GM19035 (cell line): ENCODE data around the gene UBXN2A.
A peak's percentile ranks its signal among the peaks of the same experiment; 100 is the strongest.

ENCODE experiments used
- ATAC-seq: cut with Tn5 transposase; IDR thresholded peaks from one replicate; pipeline ENCODE4 v1.9.1; 2021; ENCODE audit not compliant: unreplicated experiment

The UBXN2A gene, protein sequence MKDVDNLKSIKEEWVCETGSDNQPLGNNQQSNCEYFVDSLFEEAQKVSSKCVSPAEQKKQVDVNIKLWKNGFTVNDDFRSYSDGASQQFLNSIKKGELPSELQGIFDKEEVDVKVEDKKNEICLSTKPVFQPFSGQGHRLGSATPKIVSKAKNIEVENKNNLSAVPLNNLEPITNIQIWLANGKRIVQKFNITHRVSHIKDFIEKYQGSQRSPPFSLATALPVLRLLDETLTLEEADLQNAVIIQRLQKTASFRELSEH

DNA sequence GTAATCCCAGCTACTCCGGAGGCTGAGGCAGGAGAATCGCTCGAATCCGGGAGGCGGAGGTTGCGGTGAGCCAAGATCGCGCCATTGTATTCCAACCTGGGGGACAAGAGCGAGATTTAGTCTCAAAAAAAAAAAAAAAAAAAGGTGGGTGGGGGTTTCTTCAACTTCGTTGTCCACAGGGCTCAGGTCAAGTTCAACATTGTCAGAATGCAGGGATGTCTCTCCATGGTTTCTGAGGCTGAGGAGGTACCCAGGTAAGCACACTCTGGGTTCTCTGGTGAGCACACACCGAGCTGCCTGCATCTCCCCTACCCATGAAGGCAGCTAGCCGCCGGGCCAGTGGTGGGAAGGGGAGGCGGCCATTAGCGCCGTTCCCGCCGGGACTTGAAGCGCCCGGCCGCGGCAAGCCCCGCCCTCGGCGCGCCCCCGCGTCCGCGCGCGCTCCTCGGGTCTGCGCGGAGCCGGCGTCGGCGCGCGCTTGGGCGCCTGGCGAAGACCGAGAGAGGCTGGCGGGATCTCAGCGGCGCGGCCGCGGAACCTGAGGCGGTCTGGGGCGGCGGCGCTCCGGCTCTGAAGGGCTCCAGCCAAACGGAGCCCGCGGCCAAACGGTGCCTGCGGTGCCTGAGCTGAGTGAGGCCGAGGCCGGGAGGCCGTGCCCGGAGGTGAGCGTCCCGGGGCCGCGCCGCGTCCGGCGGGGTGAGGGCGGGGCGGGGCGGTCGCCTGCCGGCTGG lies at the start of gene UBXN2A:
UBXN2A (plus strand) TSS at position 477 of the 731 bp plus-strand sequence. CDS start 17,852 bp downstream, outside the sequence.
- ATAC-seq = peak; percentile 83

- ATAC-seq = no peak
Measured at GRCh38 chr2:23900133-23900532, 40.1 kb upstream of the UBXN2A start.

DNA sequence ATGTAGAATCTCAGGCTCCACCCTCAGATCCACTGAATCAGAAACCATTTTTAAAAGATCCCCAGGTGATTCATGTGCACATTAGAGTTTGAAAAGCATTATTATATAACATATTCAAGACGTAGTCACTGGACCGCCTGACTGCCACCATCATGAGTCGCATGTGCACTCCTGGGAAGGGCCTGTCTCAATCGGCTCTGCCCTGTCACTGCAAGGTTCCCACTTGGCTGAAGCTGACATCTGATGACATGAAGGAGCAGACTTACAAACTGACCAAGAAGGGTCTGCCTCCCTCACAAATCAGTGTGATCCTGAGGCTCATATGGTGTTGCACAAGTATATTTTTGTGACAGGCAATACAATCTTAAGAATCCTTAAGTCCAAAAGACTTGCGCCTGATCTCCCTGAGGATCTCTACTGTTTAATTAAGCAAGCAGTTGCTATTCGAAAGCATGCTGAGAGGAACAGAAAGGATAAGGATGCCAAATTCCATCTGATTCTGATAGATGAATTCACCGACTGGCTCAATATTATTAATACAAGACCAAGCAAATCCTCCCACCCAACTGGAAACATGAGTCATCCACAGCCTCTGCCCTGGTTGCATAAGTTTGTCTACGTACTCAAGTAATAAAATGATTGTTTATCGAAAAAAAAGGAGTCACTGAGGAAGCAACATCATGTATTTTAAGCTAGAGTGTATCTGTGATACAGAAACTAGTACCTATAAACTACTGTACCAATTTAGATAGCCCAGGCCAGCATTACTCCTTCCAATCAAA lies 39.5 kb upstream of the UBXN2A start:
- ATAC-seq = no peak

GRCh38 chr2:23901966-23902846 lies 38.1 kb upstream of the UBXN2A start:
- ATAC-seq = no peak

DNA sequence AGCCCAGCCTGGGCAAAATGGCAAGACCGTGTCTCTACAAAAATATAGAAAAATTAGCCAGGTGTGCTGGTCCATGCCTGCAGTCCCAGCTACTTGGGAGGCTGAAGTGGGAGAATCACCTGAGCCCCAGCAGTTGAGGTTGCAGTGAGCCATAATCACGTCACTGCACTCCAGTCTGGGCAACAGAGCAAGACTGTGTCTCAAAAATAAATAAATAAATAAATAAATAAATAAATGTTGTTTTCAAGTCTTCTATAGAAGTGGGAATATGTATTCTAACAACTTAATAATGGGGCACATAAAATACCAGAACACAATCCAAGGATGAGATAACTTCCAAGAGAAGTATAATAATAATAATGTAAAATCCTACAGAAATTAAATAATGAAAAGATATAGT lies 37.2 kb upstream of the UBXN2A start:
- ATAC-seq = no peak

DNA sequence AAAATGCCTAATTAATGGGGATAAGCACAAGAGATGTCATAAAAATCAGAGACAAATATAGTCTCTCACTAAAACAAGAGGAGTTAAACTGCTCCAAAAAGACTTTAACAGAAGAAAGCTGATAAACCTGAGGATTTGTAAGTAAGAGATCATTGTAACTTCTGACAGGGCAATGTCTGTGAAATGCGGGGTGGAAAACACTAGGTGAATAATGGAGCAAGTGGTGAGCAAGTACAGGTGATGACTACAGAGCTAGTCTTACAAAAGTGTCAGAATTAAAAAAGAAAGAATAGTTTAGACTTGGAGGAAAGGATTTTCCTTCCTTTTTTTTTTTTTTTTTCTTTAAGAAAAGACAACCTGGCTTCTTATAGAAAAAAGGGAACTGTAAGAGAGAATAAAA lies 36.0 kb upstream of the UBXN2A start:
- ATAC-seq = no peak

DNA sequence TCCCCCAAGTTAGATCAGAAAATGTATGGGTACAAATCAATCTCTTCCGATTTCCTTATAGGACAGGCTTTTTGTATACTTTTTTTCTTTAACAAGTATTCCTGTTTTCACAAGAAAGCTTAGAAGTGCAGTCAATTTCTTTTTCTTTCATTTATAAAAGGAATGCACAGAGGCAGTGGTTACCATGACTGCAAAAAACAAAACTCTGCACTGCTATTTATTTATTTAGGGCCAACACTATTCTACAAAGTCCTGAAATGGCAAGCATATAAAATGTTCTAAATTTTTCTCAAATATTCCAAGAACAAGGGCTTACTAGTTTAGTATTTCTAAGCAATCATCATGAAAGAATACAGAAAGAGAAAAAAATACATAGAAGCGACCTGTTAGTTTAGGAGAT lies 35.6 kb upstream of the UBXN2A start:
- ATAC-seq = no peak

GRCh38 chr2:23905155-23905554 lies 35.1 kb upstream of the UBXN2A start:
- ATAC-seq = no peak

DNA sequence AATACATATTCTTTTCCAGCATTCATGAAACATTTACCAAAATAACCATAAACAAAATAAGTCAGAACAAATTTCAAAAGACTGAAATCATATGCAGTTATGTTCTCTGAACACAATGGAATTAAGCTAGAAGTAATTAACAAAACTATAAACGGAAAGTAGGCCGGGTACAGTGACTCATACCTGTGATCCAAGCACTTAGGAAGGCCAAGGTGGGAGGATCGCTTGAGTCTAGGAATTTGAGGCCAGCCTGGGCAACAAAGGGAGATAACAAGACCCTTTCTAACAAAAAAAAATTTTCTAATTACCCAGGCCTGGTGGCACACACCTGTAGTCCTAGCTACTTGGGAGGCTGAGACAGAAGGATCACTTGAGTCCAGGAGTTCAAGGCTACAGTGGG lies 28.2 kb upstream of the UBXN2A start:
- ATAC-seq = no peak

DNA sequence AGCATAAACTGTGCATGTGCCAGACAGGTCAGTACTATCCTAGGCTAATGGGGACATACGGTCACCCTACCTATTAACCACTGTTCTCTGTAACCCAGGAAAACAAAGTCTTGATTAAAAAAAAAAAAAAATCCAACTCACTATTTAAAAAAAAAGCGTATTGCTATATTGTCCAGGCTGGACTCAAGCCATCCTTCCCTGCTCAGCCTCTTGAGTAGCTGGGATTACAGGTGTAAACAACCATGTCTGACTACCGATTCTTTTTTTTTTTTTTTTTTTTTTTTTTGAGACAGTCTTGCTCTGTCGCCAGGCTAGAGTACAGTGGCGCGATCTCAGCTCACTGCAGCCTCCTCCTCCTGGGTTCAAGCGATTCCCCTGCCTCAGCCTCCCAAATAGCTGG lies 24.9 kb upstream of the UBXN2A start:
- no peak for ATAC-seq

DNA sequence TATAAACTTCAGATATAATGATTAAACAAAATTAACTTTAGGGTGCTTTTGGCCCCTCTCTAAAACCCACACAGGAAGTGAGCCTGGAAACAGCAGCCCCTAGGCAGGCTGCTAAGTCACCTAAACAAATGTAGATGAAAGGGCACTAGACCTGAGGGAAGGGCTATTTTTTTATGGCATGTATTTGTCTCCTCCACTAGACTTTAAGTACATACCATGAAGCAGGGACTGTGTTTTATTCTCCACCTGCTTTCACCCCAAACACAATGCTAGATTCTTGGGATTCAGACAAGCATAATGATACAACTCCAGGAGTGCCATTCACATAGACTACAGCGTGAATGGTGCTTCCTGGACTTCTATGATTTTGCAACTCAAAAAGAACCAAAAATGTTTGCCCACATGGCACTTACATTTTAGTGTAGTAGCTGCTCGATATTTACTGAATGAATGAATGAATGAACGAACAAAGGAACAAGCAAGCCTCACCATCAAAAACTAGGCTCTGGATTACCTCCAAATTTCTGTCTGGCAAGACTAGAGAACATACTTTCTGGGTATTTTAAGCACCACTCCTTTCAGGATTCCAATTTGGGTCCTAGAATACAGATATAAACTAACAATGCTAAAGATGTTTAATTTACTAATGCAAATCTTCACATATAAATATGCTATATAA lies 23.4 kb upstream of the UBXN2A start:
- no peak for ATAC-seq

GRCh38 chr2:23918837-23919489 lies 21.3 kb upstream of the UBXN2A start:
- no peak for ATAC-seq

GRCh38 chr2:23924589-23925359 lies 15.5 kb upstream of the UBXN2A start:
- ATAC-seq = no peak

DNA sequence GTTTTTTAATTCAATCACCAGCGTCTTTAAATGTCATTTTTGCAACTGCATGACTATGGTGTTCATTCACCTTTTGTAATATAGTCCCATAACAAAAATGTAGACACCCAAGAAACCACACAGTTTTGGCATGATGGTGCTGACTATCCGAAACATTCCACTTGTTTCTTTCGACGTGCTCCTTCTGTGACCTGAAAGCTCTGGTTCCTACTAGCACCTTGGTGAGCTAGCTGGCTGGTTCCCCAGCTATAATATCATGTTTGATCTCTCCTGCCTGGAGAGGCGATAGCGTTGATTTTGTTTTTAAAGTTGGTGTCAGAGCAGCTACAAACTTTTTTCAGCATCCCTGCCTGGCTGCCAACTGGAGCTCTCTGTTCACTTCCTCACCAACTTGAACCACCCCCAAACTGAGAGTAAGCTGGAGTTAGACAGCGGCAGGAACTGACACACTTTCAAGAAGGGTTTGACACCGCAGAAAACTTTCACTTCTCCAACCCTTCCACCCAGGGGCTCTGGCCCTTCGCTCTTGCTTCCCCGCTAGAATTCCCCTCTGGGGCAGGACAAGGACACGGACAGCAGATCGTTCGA lies 14.5 kb upstream of the UBXN2A start:
- ATAC-seq = peak; percentile 50

DNA sequence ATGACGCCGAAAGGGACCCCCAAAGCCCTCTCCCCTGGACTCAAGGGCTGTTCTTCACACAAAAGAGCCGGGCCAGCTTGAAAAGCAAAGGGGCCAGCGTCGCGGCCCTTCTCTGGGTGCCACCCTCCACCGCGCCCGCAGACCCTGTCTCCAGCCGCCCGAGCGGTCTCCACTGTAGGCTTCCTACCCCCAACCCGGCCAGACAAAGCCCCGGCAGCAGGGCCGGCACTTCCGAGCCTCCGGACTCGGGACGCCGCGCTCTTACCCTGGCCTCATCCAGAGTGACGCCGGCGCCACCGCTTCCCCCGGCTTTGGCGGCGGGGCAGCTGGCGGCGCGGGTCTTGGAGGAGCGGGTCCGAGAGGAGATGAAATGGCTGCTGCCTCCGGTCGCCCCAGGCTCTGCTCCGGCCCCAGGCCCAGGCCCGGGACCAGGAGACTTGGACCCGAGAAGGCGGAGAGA lies 13.9 kb upstream of the UBXN2A start:
- ATAC-seq = peak; percentile 31

- peak; percentile 78 for ATAC-seq
Measured at GRCh38 chr2:23926750-23927571, 13.3 kb upstream of the UBXN2A start, which contains the start of gene ATAD2B. Gene ATAD2B, minus strand, starts transcription at chr2:23927123. Its CDS starts 353 bp downstream, at chr2:23926770.

GRCh38 chr2:23934259-23934658 lies 6.0 kb upstream of the UBXN2A start:
- ATAC-seq = no peak
